Measurements from ENCODE around the gene CTH. TPM values are rescaled to one million over a fixed set of nuclear protein-coding genes. Genes with fewer than 3 reads are reported as not detected.
A peak's percentile ranks its signal among the peaks of the same experiment; 100 is the strongest.

CTH gene
- total and polyA plus RNA-seq, 2 of the 13 experiments (the other 11 are each of a cell fraction or from before 2014, with no cell fraction given): 8.7 to 19.7 TPM

- TF ChIP-seq MAFK (conservative IDR thresholded peaks at IDR 0.05 in 1 of 2, IDR thresholded peaks at IDR 0.05 in 1 of 2; ENCODE audit: low read length in 2 of 2) (peak; percentile 65 to 81; a peak in 3 of 4 replicates), AGO2 (optimal IDR thresholded peaks at IDR 0.05; ENCODE audit: low read depth, low read length) (no peak), AHR (CRISPR knock-in tag; IDR thresholded peaks at IDR 0.05) (no peak), STAG1 (CRISPR knock-in tag; IDR thresholded peaks at IDR 0.05) (no peak), ZNF260 (CRISPR knock-in tag; IDR thresholded peaks at IDR 0.05; ENCODE audit: borderline replicate concordance, low read depth) (no peak), MEF2D (CRISPR knock-in tag; IDR thresholded peaks at IDR 0.05) (no peak), ZNF343 (CRISPR knock-in tag; IDR thresholded peaks at IDR 0.05) (no peak)
Measured at GRCh38 chr1:70409136-70409535, 1.9 kb upstream of the CTH start (continued).

GRCh38 chr1:70411360-70411844, 334 bp downstream of the CTH start:
- 0 out of 2 replicates have a peak, but pooled peaks cover 3% of the 10 kb centered on the region for H4K20me1 ChIP-seq (ENCODE audit: insufficient read depth, low read length)
- in situ Hi-C loops (cut with HindIII; ENCODE audit: extremely low pct_ligation_motif_present, low pct_unique_long_range_greater_than_20kb): loop anchor here (5.0 to 10.0 kb wide), 2 partner anchors 59 to 207 kb away; partner anchors contain the start of genes ANKRD13C and LRRC40
- TF ChIP-seq RBFOX2 (IDR thresholded peaks at IDR 0.05; ENCODE audit: low read depth, low read length): 0 out of 2 replicates have a peak, but pooled peaks have one; percentile 28
- TF ChIP-seq MIER2 (CRISPR knock-in tag; IDR thresholded peaks at IDR 0.05): no peak
- no peak for TF ChIP-seq ZMYM2 (CRISPR knock-in tag; IDR thresholded peaks at IDR 0.05)
- peak; percentile 2; the same call in 1 of the 2 replicates for TF ChIP-seq YEATS4 (CRISPR knock-in tag; IDR thresholded peaks at IDR 0.05; ENCODE audit: borderline replicate concordance)
- peak; percentile 40; the same call in 1 of the 2 replicates for TF ChIP-seq HDAC1 (CRISPR knock-in tag; IDR thresholded peaks at IDR 0.05)
- 0 out of 2 replicates have a peak, but pooled peaks have one; percentile 5 for TF ChIP-seq ZNF788 (CRISPR knock-in tag; IDR thresholded peaks at IDR 0.05; ENCODE audit: borderline replicate concordance)
- 0 out of 2 replicates have a peak, but pooled peaks have one; percentile 15 for TF ChIP-seq PRDM4 (CRISPR knock-in tag; IDR thresholded peaks at IDR 0.05; ENCODE audit: borderline replicate concordance)
- 0 out of 2 replicates have a peak, but pooled peaks have one; percentile 40 for TF ChIP-seq MBD4 (IDR thresholded peaks at IDR 0.05; ENCODE audit: borderline replicate concordance, low read length)
- 0 out of 2 replicates have a peak, but pooled peaks have one; percentile 12 for TF ChIP-seq TEF (CRISPR knock-in tag; IDR thresholded peaks at IDR 0.05)
- TF ChIP-seq ZNF275 (CRISPR knock-in tag; IDR thresholded peaks at IDR 0.05; ENCODE audit: borderline replicate concordance): 0 out of 2 replicates have a peak, but pooled peaks have one; percentile 21
- no peak for TF ChIP-seq MED8 (CRISPR knock-in tag; IDR thresholded peaks at IDR 0.05; ENCODE audit: insufficient replicate concordance)
- TF ChIP-seq ZNF749 (CRISPR knock-in tag; IDR thresholded peaks at IDR 0.05; ENCODE audit: borderline replicate concordance): no peak

More at GRCh38 chr1:70411360-70411844, 334 bp downstream of the CTH start:
- peak overlapping the region; percentile 87 for H3K9ac ChIP-seq (ENCODE audit: insufficient read depth, low read depth, low read length)
- CTCF ChIA-PET (ENCODE audit: low intra/inter-chr PET ratio, low total read pairs): no interaction called here
- 0% methylated on average over 17 of the region's 17 CpGs for WGBS (ENCODE audit: low lambda C conversion rate)
- peak overlapping the region; percentile 95 for H3K4me2 ChIP-seq (ENCODE audit: low read depth, low read length)
- peaks cover 0 to 19% of the 10 kb centered on the region in 2 experiments; a peak in 1 of 5 replicates for H3K36me3 ChIP-seq (replicated peaks in 1 of 2; ENCODE audit: control insufficient read depth in 1 of 2, insufficient read depth in 2 of 2, low read length in 2 of 2)
- peak overlapping the region; percentile 71 for H2AFZ ChIP-seq (ENCODE audit: low read length)
- ATAC-seq (peak; percentile 75), FAIRE-seq (no peak), DNase-seq (ENCODE audit: low spot score) (no peak)
- H3K4me3 ChIP-seq (replicated peaks in 1 of 3; ENCODE audit: insufficient read depth in 1 of 3, low read depth in 2 of 3, low read length in 3 of 3): peak overlapping the region; percentile 74 to 89 (median 84)
- H3K9me3 ChIP-seq (ENCODE audit: low read length): no peaks in the 10 kb centered on the region
- peak overlapping the region; percentile 95 for H3K27ac ChIP-seq (ENCODE audit: extremely low read length, insufficient read depth, low read length)
- intact Hi-C loops (cut with micrococcal nuclease; ENCODE audit: unreplicated experiment): loop anchor here (1.0 to 5.0 kb wide), 3 partner anchors 57 to 269 kb away; partner anchors contain the start of genes ANKRD13C and SRSF11
- POLR2A ChIA-PET: interaction anchor here (0.7 to 4.4 kb wide), 18 partner anchors 11 to 670 kb away, joined by 3 to 118 read pairs (median 4); partner anchors contain the start of genes ANKRD13C, LRRC40 and SRSF11
- TSS peak; percentile 90 for BruUV-seq (replicated peaks)
- no peaks in the 10 kb centered on the region; a peak in 1 of 5 replicates for H3K27me3 ChIP-seq (ENCODE audit: control insufficient read depth in 1 of 2, insufficient read depth in 2 of 2, low read length in 2 of 2)
- peaks cover 16% of the 10 kb centered on the region; the same call in 1 of the 2 replicates for H3K4me1 ChIP-seq (ENCODE audit: insufficient read depth, low read length)
- peaks cover 15% of the 10 kb centered on the region for H3K79me2 ChIP-seq (ENCODE audit: insufficient read depth, low read length)

Data from HepG2 (cell line).